ENCODE data around the gene TAF4. TPM values are rescaled to one million over a fixed set of nuclear protein-coding genes. Genes with fewer than 3 reads are reported as not detected.
"Not testable (repeated sequence)": the region's sequence is repeated elsewhere in the genome, so short reads cannot be mapped to it uniquely, and the experiment has no call there.

The TAF4 gene
- total RNA-seq, 1 experiment from 2014 or later, result 6.6 TPM

DNA sequence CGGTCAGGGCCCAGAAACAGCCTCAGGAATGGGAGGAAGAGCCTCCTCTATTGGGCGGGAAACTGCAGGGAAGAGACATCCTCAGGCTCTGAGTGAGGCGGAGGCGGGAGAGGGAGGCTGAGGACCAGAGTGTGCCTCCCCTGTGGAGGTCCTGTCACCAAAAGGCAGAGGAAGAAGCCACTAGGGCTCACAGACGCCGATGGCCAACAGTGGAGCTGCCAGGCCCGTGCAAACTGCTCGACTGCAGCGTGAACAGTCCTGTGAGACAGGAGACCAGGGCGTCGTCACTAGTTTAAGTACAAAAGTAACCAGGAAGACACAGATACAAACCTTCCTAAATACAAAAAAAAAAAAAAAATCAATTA lies 82.7 kb downstream of the TAF4 start:
- no peak for DNase-seq (ENCODE audit: extremely low read depth, low read depth)

DNA sequence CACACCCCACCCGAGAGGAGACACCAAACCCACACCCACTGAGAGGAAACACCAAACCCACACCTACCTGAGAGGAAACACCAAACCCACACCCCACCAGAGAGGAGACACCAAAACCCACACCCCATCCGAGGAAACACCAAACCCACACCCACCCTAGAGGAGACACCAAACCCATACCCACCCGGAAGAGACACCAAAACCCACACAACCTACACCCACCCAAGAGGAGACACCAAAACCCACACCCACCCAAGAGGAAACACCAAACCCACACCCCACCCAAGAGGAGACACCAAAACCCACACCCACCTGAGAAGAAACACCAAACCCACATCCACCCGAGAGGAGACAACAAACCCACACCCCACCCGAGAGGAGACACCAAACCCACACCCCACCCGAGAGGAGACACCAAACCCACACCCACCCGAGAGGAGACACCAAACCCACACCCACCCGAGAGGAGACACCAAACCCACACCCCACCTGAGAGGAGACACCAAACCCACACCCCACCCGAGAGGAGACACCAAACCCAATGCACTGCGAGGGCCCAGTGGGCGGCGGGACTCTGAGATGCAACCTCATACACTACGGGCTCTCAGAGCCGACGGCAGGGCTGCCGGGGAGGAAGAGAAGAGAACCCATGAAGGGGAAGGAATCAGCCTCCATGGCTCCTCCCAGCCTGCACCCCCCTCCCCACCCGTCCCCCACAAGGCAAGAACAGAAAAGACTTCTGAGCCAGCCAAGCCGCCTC lies 83.3 kb downstream of the TAF4 start:
- no peak for DNase-seq (ENCODE audit: extremely low read depth, low read depth)

DNA sequence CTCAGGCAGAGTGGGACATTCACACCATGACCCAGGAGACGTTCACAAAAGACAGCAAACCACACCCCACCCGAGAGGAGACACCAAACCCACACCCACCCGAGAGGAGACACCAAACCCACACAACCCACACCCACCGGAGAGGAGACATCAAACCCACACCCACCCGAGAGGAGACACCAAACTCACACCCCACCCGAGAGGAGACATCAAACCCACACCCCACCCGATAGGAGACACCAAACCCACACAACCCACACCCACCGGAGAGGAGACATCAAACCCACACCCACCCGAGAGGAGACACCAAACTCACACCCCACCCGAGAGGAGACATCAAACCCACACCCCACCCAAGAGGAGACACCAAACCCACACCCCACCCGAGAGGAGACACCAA lies 84.0 kb downstream of the TAF4 start:
- not testable (repeated sequence) for DNase-seq (ENCODE audit: extremely low read depth, low read depth)

GRCh38 chr20:61980647-61981583 lies 84.8 kb downstream of the TAF4 start:
- DNase-seq (ENCODE audit: extremely low read depth, low read depth), result peak; percentile 51

- DNase-seq (ENCODE audit: extremely low read depth, low read depth), result no peak
Measured at GRCh38 chr20:61979701-61980635, 85.7 kb downstream of the TAF4 start.

- no peak for DNase-seq (ENCODE audit: extremely low read depth, low read depth)
Measured at GRCh38 chr20:61979090-61979489, 86.6 kb downstream of the TAF4 start.

GRCh38 chr20:61978491-61978890 lies 87.2 kb downstream of the TAF4 start:
- no peak for DNase-seq (ENCODE audit: extremely low read depth, low read depth)

GRCh38 chr20:61977419-61977786 lies 88.3 kb downstream of the TAF4 start:
- no peak for DNase-seq (ENCODE audit: extremely low read depth, low read depth)

DNA sequence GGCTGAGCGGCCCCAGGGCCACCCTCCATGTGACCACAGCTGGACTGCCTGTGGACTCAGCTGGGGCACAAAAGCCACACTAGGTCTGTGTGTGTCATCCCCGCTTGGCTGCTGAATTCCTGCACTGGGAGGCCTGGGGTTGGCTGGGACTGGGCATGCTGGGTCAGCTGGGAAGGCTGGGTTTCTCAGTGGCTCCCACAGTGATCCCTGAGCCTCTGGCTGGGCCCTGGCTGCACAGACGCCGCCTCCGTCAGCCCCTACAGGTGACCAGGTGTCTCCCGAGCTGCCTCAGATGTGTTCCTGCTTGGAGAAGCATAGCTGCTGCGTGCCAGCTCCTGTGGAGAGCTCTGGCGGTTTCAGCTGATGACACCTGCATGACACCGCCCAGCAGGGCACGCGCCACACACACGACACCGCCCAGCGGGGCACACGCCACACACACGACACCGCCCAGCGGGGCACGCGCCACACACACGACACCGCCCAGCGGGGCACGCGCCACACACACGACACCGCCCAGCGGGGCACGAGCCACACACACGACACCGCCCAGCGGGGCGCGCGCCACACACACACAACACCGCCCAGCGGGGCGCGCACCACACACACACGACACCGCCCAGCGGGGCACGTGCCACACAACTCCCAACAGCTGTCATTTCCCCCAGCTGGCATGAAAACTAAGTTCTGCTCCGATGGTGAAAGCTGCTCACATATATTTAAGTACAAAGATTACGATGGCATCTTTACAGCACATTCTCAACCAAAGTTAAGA lies 88.8 kb downstream of the TAF4 start:
- no peak for DNase-seq (ENCODE audit: extremely low read depth, low read depth)

GRCh38 chr20:61976263-61976643 lies 89.4 kb downstream of the TAF4 start:
- DNase-seq (ENCODE audit: extremely low read depth, low read depth), result no peak

GRCh38 chr20:61975407-61976129 lies 90.1 kb downstream of the TAF4 start:
- DNase-seq (ENCODE audit: extremely low read depth, low read depth), result no peak

DNA sequence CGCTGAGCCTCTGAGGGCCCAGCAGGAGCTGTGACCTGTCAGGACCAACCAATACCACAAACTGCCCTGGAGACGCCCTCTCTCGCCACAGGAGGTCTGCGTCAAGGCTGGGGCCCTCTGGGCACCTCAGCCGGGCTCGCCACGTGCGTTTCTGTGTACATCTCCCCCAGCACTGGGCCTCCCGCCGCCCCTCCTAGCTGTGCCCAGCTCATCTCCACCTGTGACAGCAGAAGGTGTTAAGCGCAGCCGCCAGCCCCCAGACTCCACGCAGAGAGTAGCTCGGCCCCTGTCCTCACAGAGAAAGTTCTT lies 91.4 kb downstream of the TAF4 start:
- no peak for DNase-seq (ENCODE audit: extremely low read depth, low read depth)

DNA sequence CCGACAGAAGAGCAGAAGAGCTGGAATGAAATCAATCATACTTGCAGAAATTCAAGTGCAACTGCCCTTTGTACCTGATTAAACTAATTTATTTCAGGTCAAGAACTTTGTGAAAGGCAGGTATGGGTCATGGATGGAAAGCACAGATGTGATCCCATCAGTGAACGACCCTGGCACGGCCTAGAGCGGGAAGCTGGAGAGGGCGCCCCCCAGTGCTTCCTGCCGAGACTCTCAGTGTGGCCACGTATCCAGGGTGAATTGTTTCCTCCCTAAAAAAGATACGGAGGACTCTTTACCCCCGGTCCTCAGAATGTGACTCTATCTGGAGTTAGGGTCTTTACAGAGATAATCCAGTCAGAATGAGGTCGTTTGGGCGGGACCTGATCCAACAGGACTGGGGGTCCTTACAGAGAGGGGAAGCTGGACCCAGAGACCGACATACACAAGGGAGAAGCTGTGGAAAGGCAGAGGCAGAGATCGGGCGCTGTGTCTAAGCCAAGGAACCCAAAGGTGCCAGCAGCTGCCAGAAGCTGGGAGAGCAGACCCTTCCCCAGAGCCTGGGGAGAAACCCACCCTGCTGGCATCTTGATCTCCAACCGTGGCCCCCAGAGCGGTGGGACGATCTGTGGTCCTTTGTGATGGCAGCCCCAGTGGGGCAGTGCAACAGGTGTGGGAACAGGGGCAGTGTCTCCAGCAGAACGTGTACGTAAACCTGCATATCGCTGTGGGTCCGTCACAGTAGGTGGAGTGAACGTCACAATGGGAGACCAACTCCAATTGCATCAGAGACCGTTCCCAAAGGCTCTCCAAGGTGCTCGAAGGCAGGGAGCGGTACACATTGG lies 91.9 kb downstream of the TAF4 start:
- DNase-seq (ENCODE audit: extremely low read depth, low read depth), result no peak

- DNase-seq (ENCODE audit: extremely low read depth, low read depth), result no peak
Measured at GRCh38 chr20:61972636-61973508, 92.8 kb downstream of the TAF4 start.

DNA sequence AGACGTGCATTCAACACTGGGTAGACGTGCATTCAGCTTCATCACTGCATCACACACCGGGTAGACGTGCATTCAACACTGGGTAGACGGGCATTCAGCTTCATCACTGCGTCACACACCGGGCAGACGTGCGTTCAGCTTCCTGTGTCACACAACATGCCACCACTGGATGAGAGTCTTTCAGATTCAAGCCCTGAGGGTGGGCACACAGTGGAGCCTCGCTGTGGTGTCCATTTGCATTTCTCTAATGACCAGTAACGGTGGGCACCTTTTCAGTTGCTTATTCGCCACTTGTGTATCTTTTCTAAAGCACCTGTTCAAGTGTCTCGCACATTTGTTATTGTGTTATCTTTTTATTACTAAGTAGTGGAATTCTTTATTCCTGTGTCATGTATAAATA lies 94.1 kb downstream of the TAF4 start:
- not testable (repeated sequence) for DNase-seq (ENCODE audit: extremely low read depth, low read depth)

DNA sequence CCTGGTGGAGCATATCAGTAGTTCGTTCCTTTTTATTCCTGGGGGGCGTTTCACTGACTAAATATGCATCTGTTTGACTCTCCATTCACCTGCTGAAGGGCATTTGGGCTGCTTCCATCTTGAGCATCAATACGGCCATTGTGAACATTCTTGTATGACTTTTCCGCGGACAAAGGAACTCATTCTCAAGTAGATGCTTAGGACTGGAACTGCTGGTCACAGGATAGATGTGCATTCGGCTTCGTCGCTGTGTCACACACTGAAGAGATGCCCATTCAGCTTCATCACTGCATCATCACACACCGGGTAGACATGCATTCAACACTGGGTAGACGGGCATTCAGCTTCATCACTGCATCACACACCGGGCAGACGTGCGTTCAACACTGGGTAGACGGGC lies 95.3 kb downstream of the TAF4 start:
- DNase-seq (ENCODE audit: extremely low read depth, low read depth), result no peak

DNA sequence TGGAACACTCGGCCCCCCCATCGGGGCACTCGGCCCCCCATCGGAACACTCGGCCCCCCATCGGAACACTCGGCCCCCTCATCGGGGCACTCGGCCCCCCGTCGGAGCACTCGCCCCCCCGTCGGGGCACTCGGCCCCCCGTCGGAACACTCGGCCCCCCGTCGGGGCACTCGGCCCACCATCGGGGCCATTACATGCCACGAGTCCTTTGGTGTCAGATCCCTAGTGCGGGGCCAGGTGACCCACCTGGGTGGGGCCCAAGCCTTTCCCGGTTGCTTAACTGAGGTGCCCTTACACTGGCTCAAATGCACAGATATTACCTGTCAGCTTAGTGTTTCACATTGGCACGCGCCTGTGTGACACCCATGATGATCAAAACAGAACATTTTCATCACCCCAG lies 95.9 kb downstream of the TAF4 start:
- DNase-seq (ENCODE audit: extremely low read depth, low read depth), result no peak

- no peak for DNase-seq (ENCODE audit: extremely low read depth, low read depth)
Measured at GRCh38 chr20:61968932-61969331, 96.7 kb downstream of the TAF4 start.
